K562 (cell line): ENCODE results near the gene MACROD2.

ENCODE experiments used
- MEF2A ChIP-seq: IDR thresholded peaks from 2 replicates; pipeline ENCODE4 v1.6.1; 2011; ENCODE audit warnings: low read depth, mild to moderate bottlenecking, low read length, moderate library complexity; ENCODE audit not compliant: control insufficient read depth
- ZNF699 ChIP-seq: fragments of 250-450 bp; sonication (Bioruptor Pico); IDR thresholded peaks from 2 replicates; pipeline ENCODE4 v1.8.0; 2021; ENCODE audit warnings: mild to moderate bottlenecking, moderate library complexity; ENCODE audit not compliant: insufficient replicate concordance

DNA sequence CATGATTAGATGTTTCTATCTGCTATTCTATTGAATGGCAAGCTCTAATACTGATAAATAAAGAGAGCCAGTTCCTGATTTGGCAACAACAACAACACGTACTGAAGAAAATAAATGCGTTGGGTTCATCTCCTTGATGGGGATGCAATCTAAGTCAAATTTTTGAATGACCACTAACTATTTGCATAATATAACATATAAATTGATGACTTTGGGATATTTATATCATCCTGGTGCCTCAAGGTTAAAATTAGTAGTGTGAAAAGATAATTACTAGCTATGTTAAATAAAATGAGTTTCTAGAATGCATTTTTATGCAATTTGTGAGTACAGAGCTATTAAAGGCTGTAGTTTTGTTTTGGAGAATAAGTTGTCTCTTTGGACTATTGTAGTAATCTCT lies 1681.5 kb downstream of the MACROD2 start:
- no peak for TF ChIP-seq ZNF699
- no peak for TF ChIP-seq MEF2A
